SJSA1 (cell line): ENCODE measurements around the gene PEAK1. TPM values are rescaled to one million over a fixed set of nuclear protein-coding genes. Genes with fewer than 3 reads are reported as not detected.

ENCODE experiments used
- DNase-seq, 2 experiments: peaks; one replicate each; pipeline ENCODE4 v3.0.0-alpha.2; 2015 to 2020; ENCODE audit warnings: low spot score in 2 of 2, low read depth in 1 of 2
- H3K27ac ChIP-seq: fragments of 250-450 bp; sonication (Bioruptor Pico); 2 replicates; pipeline ENCODE4 v1.5.1; 2020; ENCODE audit warnings: mild to moderate bottlenecking, moderate library complexity
- H3K27me3 ChIP-seq: fragments of 250-450 bp; sonication (Bioruptor Pico); replicated peaks from 2 replicates; pipeline ENCODE4 v1.5.1; 2020; ENCODE audit warnings: mild to moderate bottlenecking, moderate library complexity
- H3K36me3 ChIP-seq: fragments of 250-450 bp; sonication (Bioruptor Pico); 2 replicates; pipeline ENCODE4 v1.5.1; 2020; ENCODE audit warnings: mild to moderate bottlenecking
- H3K4me1 ChIP-seq: fragments of 250-450 bp; sonication (Bioruptor Pico); replicated peaks from 2 replicates; pipeline ENCODE4 v1.6.1; 2021; ENCODE audit warnings: mild to moderate bottlenecking
- H3K4me3 ChIP-seq: fragments of 250-450 bp; sonication (Bioruptor Pico); 2 replicates; pipeline ENCODE4 v1.5.1; 2020; ENCODE audit warnings: mild to moderate bottlenecking
- H3K9me3 ChIP-seq: fragments of 250-450 bp; sonication (Bioruptor Pico); replicated peaks from 2 replicates; pipeline ENCODE4 v1.5.1; 2020; ENCODE audit warnings: mild to moderate bottlenecking
- total RNA-seq: library from RNA; depleted of rRNA; stranded (reverse); fragments of >200 nt; shearing (Covaris generic); gene quantifications from 2 replicates; pipeline ENCODE4 v1.2.3, GENCODE V29; 2014

PEAK1 gene
- total RNA-seq, 1 experiment from 2014 or later, result 57.3 TPM

- Histone ChIP-seq H3K27me3 (no peaks in the 10 kb centered on the region), H3K4me1 (no peaks in the 10 kb centered on the region), H3K36me3 (no peaks in the 10 kb centered on the region; the same call in none of the 2 replicates), H3K4me3 (no peak overlapping the region), H3K27ac (no peak overlapping the region), H3K9me3 (no peaks in the 10 kb centered on the region)
- no peak for DNase-seq
Measured at GRCh38 chr15:77352887-77353286, 67.0 kb downstream of the PEAK1 start.

DNA sequence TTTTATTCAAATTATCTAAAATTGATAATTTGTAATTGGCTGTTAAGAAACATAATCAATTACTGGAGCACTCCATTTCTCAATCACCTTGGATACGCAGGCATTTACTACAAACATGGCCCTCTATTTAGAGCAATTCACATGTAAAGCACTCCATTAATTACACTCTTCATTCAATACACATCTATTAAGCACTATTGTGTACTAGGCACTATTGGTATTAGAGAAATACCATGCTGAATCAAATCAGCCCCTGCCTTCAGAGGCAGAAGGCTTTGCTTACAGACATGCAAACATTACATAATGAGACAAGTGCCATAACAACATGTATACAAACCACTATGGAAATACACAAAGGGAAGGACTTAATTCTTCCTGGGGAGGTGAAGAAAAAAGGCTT is 69.1 kb downstream of the PEAK1 start:
- no peak for DNase-seq
- Histone ChIP-seq H3K27ac (no peak overlapping the region), H3K27me3 (no peaks in the 10 kb centered on the region), H3K36me3 (peaks cover 5% of the 10 kb centered on the region), H3K9me3 (no peaks in the 10 kb centered on the region), H3K4me1 (0 out of 2 replicates have a peak, but pooled peaks cover 4% of the 10 kb centered on the region), H3K4me3 (no peak overlapping the region)

GRCh38 chr15:77349666-77350065 is 70.2 kb downstream of the PEAK1 start:
- Histone ChIP-seq H3K36me3 (peaks cover 9% of the 10 kb centered on the region), H3K27me3 (no peaks in the 10 kb centered on the region), H3K27ac (no peak overlapping the region), H3K4me3 (no peak overlapping the region), H3K9me3 (no peaks in the 10 kb centered on the region), H3K4me1 (0 out of 2 replicates have a peak, but pooled peaks cover 4% of the 10 kb centered on the region)
- DNase-seq, result no peak

GRCh38 chr15:77348511-77348910 is 71.4 kb downstream of the PEAK1 start:
- H3K4me3 ChIP-seq, result no peak overlapping the region
- H3K36me3 ChIP-seq, result peaks cover 12% of the 10 kb centered on the region
- H3K9me3 ChIP-seq, result no peaks in the 10 kb centered on the region
- no peaks in the 10 kb centered on the region for H3K27me3 ChIP-seq
- H3K27ac ChIP-seq, result no peak overlapping the region
- H3K4me1 ChIP-seq, result 0 out of 2 replicates have a peak, but pooled peaks cover 4% of the 10 kb centered on the region
- no peak for DNase-seq

- 0 out of 2 replicates have a peak, but pooled peaks cover 4% of the 10 kb centered on the region for H3K4me1 ChIP-seq
- H3K27me3 ChIP-seq, result no peaks in the 10 kb centered on the region
- H3K36me3 ChIP-seq, result peaks cover 12% of the 10 kb centered on the region
- DNase-seq, result no peak
- no peak overlapping the region for H3K4me3 ChIP-seq
- no peaks in the 10 kb centered on the region for H3K9me3 ChIP-seq
- H3K27ac ChIP-seq, result no peak overlapping the region
Measured at GRCh38 chr15:77347197-77347596, 72.7 kb downstream of the PEAK1 start.

GRCh38 chr15:77346245-77347036 is 73.5 kb downstream of the PEAK1 start:
- H3K36me3 ChIP-seq, result peaks cover 12% of the 10 kb centered on the region
- H3K27me3 ChIP-seq, result no peaks in the 10 kb centered on the region
- no peak for DNase-seq
- no peak overlapping the region for H3K4me3 ChIP-seq
- no peak overlapping the region for H3K27ac ChIP-seq
- 0 out of 2 replicates have a peak, but pooled peaks cover 4% of the 10 kb centered on the region for H3K4me1 ChIP-seq
- no peaks in the 10 kb centered on the region for H3K9me3 ChIP-seq

DNA sequence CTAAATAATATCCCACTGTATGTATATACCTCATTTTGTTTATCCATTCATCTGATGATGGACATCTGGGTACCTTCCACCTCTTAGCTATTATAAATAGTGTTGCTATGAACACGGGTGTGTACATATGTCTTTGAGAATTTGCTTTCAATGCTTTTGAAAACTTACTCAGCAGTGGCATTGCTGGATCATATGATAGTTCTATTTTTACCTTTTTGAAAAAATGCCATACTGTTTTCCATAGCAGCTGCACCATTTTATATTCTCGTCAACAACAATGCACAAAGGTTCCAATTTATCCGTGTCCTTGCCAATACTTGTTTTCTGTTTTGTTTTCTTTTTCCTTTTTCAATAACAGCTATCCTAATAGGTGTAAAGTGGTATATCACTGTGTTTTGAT is 77.1 kb downstream of the PEAK1 start:
- H3K27me3 ChIP-seq, result no peaks in the 10 kb centered on the region
- H3K4me3 ChIP-seq, result no peak overlapping the region
- no peak for DNase-seq
- no peaks in the 10 kb centered on the region for H3K9me3 ChIP-seq
- H3K4me1 ChIP-seq, result 0 out of 2 replicates have a peak, but pooled peaks cover 4% of the 10 kb centered on the region
- H3K27ac ChIP-seq, result no peak overlapping the region
- H3K36me3 ChIP-seq, result peaks cover 12% of the 10 kb centered on the region

DNA sequence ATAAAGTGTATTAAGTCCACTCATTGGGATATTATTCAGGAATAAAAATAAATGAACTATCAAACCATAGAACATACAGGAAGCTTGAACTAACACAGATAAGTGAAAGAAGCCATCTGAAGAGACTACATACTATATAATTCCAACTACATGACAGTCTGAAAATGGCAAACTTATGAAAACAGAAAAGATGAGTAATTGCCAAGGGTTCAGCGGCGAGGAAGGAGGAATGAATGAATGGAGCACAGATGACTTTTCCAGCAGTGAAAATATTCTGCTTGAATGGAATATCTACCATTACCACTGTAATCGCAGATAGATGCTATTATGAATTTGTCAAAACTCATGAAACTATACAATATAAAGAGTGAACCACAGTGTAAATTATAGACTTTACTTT is 79.7 kb downstream of the PEAK1 start:
- no peak for DNase-seq
- Histone ChIP-seq H3K9me3 (no peaks in the 10 kb centered on the region), H3K4me1 (no peaks in the 10 kb centered on the region), H3K27me3 (no peaks in the 10 kb centered on the region), H3K4me3 (no peak overlapping the region), H3K36me3 (peaks cover 8% of the 10 kb centered on the region), H3K27ac (no peak overlapping the region)

DNA sequence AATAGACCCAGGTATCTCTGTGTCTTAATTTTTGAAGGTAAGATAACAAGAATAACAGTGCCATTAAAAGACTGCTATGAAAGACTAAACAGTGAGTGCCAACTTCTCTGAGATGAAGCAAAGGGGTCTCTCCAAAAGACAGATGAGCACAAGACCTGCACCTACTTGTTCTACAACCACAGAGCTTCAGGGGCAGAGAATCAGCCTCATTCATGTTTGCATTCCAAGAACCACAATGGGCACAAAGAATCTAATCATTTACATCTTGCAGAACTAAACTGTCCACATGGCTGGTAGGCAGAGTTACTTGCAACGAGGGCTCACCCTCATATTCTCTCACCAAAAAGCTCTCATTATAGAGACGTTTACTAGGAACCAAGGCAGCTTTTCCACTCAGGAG is 83.9 kb downstream of the PEAK1 start:
- Histone ChIP-seq H3K27me3 (no peaks in the 10 kb centered on the region), H3K4me1 (no peaks in the 10 kb centered on the region), H3K9me3 (no peaks in the 10 kb centered on the region), H3K4me3 (no peak overlapping the region), H3K36me3 (no peaks in the 10 kb centered on the region), H3K27ac (no peak overlapping the region)
- DNase-seq, result no peak

- H3K4me3 ChIP-seq, result no peak overlapping the region
- no peaks in the 10 kb centered on the region for H3K4me1 ChIP-seq
- no peaks in the 10 kb centered on the region for H3K9me3 ChIP-seq
- H3K36me3 ChIP-seq, result no peaks in the 10 kb centered on the region
- DNase-seq, result no peak
- no peaks in the 10 kb centered on the region for H3K27me3 ChIP-seq
- no peak overlapping the region for H3K27ac ChIP-seq
Measured at GRCh38 chr15:77335298-77335697, 84.6 kb downstream of the PEAK1 start.

- Histone ChIP-seq H3K27me3 (no peaks in the 10 kb centered on the region), H3K4me1 (peaks cover 12% of the 10 kb centered on the region), H3K27ac (no peak overlapping the region), H3K36me3 (no peaks in the 10 kb centered on the region), H3K9me3 (no peaks in the 10 kb centered on the region), H3K4me3 (no peak overlapping the region)
- DNase-seq, result no peak
Measured at GRCh38 chr15:77333166-77333565, 86.7 kb downstream of the PEAK1 start.

DNA sequence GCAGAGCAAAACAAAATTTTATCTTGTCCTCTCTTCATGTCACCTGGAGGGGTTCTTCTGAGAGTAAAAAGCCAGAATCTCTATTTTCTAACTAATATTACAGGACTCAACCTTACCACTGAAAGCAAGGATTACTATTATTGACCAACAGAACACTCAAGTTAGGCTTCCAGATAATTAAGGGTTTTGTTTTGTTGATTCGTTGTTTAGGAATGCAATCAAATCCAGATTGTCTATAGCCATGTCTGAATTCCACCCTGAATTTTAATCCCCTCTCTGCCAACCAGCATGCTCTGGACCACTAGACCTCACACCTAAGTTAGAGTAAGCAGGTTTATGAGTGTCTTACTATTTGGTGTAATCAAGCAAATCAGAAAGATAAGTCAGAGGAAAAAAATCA is 90.7 kb downstream of the PEAK1 start:
- no peak for DNase-seq
- no peaks in the 10 kb centered on the region for H3K36me3 ChIP-seq
- H3K9me3 ChIP-seq, result no peaks in the 10 kb centered on the region
- H3K4me1 ChIP-seq, result peaks cover 20% of the 10 kb centered on the region
- H3K27me3 ChIP-seq, result no peaks in the 10 kb centered on the region
- H3K4me3 ChIP-seq, result no peak overlapping the region
- H3K27ac ChIP-seq, result no peak overlapping the region

- Histone ChIP-seq H3K27me3 (no peaks in the 10 kb centered on the region), H3K27ac (no peak overlapping the region), H3K4me1 (peaks cover 20% of the 10 kb centered on the region), H3K36me3 (no peaks in the 10 kb centered on the region), H3K4me3 (no peak overlapping the region), H3K9me3 (no peaks in the 10 kb centered on the region)
- no peak for DNase-seq
Measured at GRCh38 chr15:77327844-77328529, 91.9 kb downstream of the PEAK1 start.

DNA sequence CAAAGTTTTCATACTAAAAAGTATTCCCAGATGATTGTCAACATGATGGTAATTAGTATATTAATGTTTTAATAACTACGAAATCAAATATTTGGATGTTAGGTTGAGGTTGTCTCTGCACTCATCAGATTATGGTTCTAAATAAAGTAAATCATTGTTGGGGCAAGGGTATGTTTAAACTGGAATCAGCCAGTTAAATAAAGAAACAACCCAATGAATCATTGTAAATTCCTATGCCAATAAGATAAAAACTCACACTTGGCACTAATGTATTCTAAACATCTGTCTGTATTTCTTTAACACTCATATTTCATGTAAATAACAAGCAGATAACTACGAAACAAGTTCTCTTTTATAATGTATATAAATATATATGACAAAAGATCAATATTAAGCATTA is 92.7 kb downstream of the PEAK1 start:
- Histone ChIP-seq H3K4me1 (peaks cover 20% of the 10 kb centered on the region), H3K36me3 (no peaks in the 10 kb centered on the region), H3K4me3 (no peak overlapping the region), H3K27me3 (no peaks in the 10 kb centered on the region), H3K27ac (no peak overlapping the region), H3K9me3 (no peaks in the 10 kb centered on the region)
- DNase-seq, result no peak
